GM11168 (cell line): ENCODE measurements around the gene PRRG1.
"Not testable (repeated sequence)": the region's sequence is repeated elsewhere in the genome, so short reads cannot be mapped to it uniquely, and the experiment has no call there.

Experiments used
- in situ Hi-C: fragments of 300-500 bp; cut with MboI; formaldehyde crosslinking; loops from one replicate; pipeline ENCODE4 v1.12.0; 2022; ENCODE audit warnings: low sequenced_read_pairs; ENCODE audit not compliant: unreplicated experiment

Gene PRRG1

GRCh38 chrX:37371578-37371991 is 22.4 kb downstream of the PRRG1 start:
- in situ Hi-C loops: no loop called here

DNA sequence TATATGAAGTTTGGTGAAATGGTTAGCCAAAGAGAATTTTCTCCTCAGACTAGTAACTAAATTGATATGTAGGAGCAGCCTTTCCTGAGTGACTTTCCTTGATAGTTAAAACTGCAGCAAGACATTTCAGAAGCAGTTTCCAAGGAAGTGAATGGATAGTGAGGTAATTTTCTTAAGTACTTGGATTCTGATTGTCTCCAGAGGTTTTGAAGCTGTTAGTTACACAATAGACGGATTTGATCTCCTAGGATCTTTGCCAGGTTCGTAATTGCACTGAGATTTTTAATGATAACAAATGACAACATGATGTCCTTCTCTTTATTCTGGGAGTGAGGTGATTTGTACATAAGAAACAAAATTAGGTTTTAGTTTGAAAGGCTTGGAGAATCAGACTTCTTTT is 29.2 kb downstream of the PRRG1 start:
- in situ Hi-C loops: no loop called here

- in situ Hi-C loops: no loop called here
Measured at GRCh38 chrX:37378830-37379229, 29.7 kb downstream of the PRRG1 start.

DNA sequence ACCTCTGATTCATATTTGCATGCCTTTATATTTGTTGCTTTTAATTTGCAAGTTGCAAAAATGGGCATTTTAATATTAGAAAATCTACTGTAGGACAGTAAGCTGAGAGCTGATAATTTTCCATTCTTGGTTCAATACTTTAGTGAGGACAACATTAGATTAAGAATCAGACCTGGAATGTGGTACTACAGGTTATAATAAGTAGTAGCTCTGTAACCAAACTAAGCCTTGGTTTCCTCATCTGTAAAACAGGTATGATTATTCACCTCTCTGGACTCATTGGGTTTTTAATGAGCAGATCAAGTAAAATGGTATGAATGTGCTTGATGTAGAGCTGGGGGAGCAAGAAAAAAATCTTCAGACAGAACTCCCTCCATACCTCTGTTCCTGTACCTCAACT is 31.1 kb downstream of the PRRG1 start:
- in situ Hi-C loops: no loop called here

DNA sequence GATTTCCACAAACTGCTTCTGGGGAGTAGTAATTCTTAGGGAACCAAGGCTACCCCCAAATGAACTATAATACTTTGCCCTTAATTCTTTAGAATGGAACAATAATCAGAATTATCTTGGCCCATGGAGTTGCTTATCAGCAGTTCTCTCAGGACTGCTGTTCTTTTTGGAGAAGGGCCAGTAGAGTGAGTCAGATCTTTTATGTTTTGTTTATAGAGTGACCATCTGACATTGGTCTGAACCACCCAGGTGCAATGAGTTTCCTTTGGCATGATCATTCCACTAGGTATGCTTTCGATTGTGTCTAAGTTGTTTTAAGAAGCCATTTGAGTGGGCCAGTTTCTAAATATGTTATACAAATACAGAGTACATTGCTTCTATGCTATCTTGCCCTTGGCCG is 31.8 kb downstream of the PRRG1 start:
- in situ Hi-C loops: no loop called here

DNA sequence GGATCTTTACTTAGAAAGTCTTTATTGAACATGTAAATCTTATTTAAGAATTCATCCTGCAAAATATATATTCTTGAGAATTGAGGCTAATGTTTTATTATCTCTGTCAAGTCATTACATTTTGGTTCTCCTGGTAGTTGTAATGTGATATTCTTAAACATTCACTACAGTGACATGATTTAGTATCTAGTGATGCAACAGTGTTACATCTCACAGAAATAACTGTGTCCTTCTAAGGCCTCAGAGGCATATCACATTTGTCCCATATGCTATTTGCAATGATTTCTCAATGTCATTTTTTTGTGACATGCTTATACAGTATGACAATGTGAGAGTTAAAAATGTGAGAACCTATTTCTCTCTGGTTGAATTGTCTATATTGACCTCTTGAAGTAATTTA is 34.1 kb downstream of the PRRG1 start:
- in situ Hi-C loops: no loop called here

GRCh38 chrX:37388413-37388812 is 39.2 kb downstream of the PRRG1 start:
- in situ Hi-C loops: no loop called here

DNA sequence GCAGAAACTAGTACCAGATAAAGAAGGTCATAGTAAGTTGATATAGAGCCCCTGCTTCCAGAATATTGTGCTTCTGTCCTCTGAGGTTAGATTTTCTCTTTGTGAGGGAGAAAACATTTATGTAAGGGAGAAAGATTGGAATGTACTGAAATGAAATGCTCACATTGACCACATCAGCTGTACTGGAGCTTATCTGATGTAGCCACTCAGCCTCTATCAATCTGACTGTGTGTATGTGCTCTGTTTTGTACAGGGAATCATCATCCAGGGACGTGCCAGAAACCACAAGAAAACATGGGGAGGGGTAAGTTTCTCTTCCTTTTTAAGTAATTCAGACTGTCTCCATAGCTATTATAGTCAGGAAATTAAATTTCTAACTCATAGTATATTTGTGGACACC is 56.8 kb downstream of the PRRG1 start:
- in situ Hi-C loops: no loop called here

DNA sequence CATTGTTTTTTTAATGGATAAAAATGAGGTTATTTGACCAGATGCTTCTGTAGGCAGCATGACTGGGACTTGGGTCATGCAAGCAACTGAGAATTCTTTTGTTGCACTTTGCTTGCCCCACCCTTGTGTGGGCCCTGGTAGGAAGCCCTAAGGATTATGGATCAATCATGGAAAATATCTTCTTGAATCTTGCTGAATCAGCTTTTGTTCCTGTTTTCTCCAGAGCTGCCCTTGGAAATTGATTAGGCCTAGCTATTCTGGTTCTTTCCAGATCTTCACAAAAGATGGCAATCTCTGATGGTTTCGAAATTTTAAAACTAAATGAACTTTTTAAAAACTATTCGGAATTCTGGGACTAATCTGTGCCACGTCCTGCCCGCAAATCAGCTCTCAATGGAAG is 58.6 kb downstream of the PRRG1 start:
- in situ Hi-C loops: no loop called here

DNA sequence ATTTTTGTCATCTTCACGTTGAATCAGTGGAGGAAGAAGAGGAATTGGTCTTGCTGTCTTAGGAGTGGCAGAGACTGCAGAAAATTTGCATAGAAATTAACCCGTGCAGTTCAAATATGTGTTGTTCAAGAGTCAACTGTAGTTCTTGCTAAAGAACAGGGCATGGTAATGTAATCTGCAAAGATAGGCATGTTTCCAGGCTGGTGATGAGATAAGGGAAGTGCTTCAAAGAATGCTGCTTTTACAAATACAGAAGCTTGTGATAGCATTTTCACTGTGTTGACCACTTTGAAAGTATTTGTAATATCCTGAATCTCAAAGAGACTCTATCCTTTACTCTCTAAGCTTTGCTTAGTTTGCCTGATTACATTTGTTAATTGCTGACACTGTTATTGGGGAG is 60.1 kb downstream of the PRRG1 start:
- in situ Hi-C loops: no loop called here

- in situ Hi-C loops: no loop called here
Measured at GRCh38 chrX:37420185-37420584, 71.0 kb downstream of the PRRG1 start.

DNA sequence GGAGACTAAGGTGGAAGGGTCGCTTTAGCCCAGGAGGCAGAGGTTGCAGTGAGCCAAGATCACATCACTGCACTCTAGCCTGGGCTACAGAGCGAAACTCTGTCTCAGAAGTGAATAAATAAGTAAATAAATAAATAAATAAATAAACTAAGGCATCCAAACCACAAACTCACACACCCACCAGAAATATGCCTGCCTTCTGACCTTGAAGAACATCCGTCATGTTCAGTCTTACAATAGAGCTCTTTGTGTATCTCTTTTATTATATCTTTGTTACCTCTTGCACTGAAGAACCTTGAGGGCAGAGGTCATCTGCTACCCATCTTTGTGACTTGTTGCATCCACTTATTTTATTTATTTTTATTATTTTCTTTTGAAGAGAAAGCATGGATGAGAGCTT is 71.6 kb downstream of the PRRG1 start:
- in situ Hi-C loops: no loop called here

GRCh38 chrX:37424000-37424429 is 74.9 kb downstream of the PRRG1 start:
- in situ Hi-C loops: no loop called here

DNA sequence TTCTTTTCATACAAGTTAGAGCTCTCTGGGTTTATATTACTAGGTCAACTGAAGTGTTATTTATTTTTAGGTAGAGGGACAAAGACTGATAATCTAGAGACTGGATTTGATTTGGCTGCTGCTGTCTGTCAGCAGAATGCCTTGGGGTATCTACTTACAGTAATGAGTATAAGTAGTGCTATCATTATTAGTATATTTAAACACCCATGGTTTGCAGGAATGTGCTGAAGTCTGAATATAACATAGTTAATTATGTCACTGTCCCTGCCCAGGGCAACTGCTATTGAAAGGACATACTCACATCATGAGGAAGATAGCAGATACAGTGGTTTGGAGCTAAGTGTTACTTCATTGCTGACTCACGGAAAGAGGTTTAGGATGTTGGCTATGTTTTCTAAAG is 76.2 kb downstream of the PRRG1 start:
- in situ Hi-C loops: no loop called here

- in situ Hi-C loops: not testable (repeated sequence)
Measured at GRCh38 chrX:37428962-37429361, 79.8 kb downstream of the PRRG1 start.

DNA sequence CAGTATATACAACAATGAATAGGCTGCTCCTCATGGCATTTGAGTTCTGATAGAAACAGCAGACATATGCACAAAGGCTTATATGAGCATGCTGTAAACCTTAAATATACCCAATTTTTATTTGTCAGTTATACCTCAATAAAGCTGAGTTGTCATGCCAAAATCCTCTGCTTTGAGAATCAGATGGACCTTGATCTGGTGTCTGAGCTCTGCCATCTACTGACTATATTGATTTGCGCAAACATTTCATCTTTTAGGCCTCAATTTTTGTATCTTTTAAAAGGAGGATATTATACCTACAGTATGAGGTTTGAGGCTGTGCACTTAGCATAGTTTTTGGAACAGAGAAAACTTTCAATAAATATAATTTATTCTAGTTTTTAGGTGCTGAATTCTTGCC is 85.2 kb downstream of the PRRG1 start:
- in situ Hi-C loops: no loop called here

- in situ Hi-C loops: no loop called here
Measured at GRCh38 chrX:37437160-37437559, 88.0 kb downstream of the PRRG1 start.

DNA sequence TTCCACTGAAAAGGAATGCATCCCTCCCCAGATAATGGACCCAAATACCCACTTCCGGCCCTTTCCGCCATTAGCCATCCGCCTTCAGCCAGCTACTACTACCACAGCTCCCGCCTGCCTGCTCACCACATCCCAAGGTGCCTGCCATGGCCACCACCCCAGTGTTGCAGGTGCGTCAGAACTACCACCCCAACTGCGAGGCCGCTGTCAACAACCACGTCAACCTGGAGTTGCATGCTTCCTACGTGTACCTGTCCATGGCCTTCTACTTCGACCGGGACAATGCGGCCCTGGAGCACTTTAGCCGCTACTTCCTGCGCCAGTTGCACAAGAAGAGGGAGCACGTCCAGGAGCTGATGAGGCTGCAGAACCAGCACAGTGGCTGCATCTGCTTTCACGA is 92.2 kb downstream of the PRRG1 start:
- in situ Hi-C loops: no loop called here

GRCh38 chrX:37445182-37445581 is 96.0 kb downstream of the PRRG1 start:
- in situ Hi-C loops: no loop called here

DNA sequence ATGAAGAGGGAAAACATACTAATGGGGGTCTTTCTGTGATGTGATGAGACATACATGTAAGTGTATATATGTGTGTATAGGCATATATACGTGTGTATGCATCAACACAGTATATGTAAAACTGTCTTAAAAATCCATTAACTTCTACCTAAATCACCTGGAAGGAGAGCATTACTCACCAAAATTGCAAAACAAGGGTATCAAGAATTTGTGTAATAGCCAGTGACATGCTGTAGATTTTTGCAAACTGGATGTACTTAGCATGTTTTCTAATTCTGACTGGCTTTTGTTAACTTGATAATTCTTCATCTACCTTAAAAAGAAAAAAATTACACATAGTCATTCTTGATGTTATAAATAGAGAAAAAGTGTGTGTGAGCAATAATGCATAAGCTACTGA is 104.7 kb downstream of the PRRG1 start:
- in situ Hi-C loops: no loop called here

- in situ Hi-C loops: no loop called here
Measured at GRCh38 chrX:37454537-37455285, 105.5 kb downstream of the PRRG1 start.

GRCh38 chrX:37455381-37455780 is 106.2 kb downstream of the PRRG1 start:
- in situ Hi-C loops: no loop called here

DNA sequence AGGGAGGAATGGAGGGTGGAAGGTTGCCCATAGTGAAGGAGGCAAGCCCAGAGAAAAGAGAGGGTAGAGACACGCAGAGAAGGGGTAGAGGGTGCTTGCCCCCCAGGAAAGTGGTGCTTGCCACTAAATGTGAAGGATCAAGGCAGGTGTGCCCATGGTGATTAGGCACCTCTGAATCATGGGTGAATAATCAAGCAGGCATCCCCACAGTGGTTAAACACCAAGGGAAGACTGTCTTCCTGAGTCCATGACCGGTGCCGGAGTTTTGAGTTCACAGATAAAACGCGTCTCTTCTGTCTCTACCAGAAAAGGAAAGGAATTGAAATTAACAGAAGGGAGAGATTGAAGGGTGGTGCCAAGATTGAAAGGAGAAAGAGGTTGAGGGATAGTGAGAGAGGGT is 111.1 kb downstream of the PRRG1 start:
- in situ Hi-C loops: not testable (repeated sequence)
